Urothelium cell line (cell line): ENCODE results near the gene ERO1A.
A peak's percentile ranks its signal among the peaks of the same experiment; 100 is the strongest.

Experiments
- DNase-seq: peaks from one replicate; pipeline ENCODE4 v3.0.0; 2011; ENCODE audit warnings: low spot score, mixed read lengths
- FAIRE-seq: peaks from 2 replicates; lab custom pipeline; 2011; peaks lifted over from hg19 to GRCh38; lab: Jason Lieb, UNC

Gene ERO1A

GRCh38 chr14:52610187-52610586 is 85.2 kb downstream of the ERO1A start:
- DNase-seq (no peak), FAIRE-seq (no peak)

- DNase-seq, result no peak
- no peak for FAIRE-seq
Measured at GRCh38 chr14:52609445-52610044, 85.8 kb downstream of the ERO1A start.

- no peak for FAIRE-seq
- no peak for DNase-seq
Measured at GRCh38 chr14:52607061-52607460, 88.3 kb downstream of the ERO1A start.

- DNase-seq, result no peak
- no peak for FAIRE-seq
Measured at GRCh38 chr14:52602131-52602530, 93.2 kb downstream of the ERO1A start.

- DNase-seq (no peak), FAIRE-seq (no peak)
Measured at GRCh38 chr14:52599974-52600373, 95.4 kb downstream of the ERO1A start.

GRCh38 chr14:52598568-52598967 is 96.8 kb downstream of the ERO1A start:
- FAIRE-seq, result no peak

GRCh38 chr14:52596861-52597260 is 98.5 kb downstream of the ERO1A start:
- FAIRE-seq (peak; percentile 30), DNase-seq (no peak)

More at GRCh38 chr14:52598568-52598967, 96.8 kb downstream of the ERO1A start:
- DNase-seq, result no peak

- DNase-seq (no peak), FAIRE-seq (peak; percentile 32)
Measured at GRCh38 chr14:52596320-52596719, 99.0 kb downstream of the ERO1A start.

- FAIRE-seq, result peak; percentile 27
- no peak for DNase-seq
Measured at GRCh38 chr14:52590318-52590717, 105.0 kb downstream of the ERO1A start.
